Measurements from ENCODE around the gene HSD11B1. TPM values are rescaled to one million over a fixed set of nuclear protein-coding genes. Genes with fewer than 3 reads are reported as not detected.

HSD11B1 gene
- total RNA-seq, 2 donors from 2014 or later = 9.3 to 29.1 TPM

- no peak for DNase-seq (ENCODE audit: low spot score)
- Histone ChIP-seq H3K27ac (no peak within 1 kb of the TSS), H3K36me3 (no peaks in the 10 kb centered on the region), H3K4me1 (replicated peaks) (no peaks in the 10 kb centered on the region), H3K9me3 (no peaks in the 10 kb centered on the region), H3K27me3 (replicated peaks; ENCODE audit: insufficient read depth) (no peaks in the 10 kb centered on the region), H3K4me3 (no peak within 1 kb of the TSS)
- intact Hi-C loops (cut with DNase I) = no loop called here
- TF ChIP-seq POLR2AphosphoS5 (IDR thresholded peaks at IDR 0.05) = no peak
- no peak for TF ChIP-seq POLR2A (IDR thresholded peaks at IDR 0.05)
- TF ChIP-seq, protein P1, sequence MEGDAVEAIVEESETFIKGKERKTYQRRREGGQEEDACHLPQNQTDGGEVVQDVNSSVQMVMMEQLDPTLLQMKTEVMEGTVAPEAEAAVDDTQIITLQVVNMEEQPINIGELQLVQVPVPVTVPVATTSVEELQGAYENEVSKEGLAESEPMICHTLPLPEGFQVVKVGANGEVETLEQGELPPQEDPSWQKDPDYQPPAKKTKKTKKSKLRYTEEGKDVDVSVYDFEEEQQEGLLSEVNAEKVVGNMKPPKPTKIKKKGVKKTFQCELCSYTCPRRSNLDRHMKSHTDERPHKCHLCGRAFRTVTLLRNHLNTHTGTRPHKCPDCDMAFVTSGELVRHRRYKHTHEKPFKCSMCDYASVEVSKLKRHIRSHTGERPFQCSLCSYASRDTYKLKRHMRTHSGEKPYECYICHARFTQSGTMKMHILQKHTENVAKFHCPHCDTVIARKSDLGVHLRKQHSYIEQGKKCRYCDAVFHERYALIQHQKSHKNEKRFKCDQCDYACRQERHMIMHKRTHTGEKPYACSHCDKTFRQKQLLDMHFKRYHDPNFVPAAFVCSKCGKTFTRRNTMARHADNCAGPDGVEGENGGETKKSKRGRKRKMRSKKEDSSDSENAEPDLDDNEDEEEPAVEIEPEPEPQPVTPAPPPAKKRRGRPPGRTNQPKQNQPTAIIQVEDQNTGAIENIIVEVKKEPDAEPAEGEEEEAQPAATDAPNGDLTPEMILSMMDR (IDR thresholded peaks at IDR 0.05) = no peak
- WGBS = 72% methylated on average over 10 of the region's 10 CpGs
Observed at GRCh38 chr1:209755926-209756614, 51.4 kb downstream of the HSD11B1 start, which contains the start of gene TRAF3IP3. TSS of gene TRAF3IP3 (plus strand) at chr1:209756053. CDS start at chr1:209760040, 3,987 bp downstream.

DNA sequence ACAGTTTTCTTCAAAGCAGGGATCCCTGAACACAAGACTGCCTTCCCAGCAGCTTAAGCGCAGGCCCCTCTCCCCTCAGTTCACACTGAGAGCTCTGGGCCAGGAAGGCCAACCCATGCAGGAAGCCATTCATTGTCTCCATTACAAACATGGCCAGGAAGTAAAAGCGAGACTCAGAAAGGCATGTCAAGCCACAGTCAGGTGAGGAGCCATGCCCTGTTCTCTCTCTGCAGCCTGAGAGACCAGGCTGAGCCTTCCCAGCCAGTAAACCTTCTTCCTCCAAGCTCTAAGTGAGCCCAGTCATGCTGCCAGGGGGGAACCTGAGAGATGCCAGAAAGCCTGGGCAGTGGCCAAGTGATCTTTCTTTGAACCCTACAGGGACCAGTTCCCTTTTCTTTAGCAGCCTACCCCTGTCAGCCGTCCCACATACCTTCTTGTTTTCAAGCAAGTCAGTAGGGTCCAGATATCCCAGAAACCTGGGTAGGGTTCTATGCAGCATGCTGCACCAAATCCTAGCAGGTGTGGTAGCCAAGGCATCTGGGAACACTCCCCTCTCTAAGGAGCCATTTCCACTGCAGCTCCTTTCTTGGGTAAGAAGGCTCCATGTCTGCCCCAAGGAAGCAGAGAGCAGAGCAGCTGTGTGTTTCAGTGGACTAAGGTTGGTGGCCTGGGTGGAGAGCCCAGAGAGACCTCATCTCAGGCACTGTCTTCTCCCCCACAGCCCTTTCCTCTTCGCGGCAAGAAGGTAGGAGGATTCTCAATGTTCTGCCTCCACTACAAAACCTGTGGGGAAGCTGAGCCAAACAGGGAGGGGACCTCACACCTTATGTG lies 52.2 kb downstream of the HSD11B1 start:
- no peak overlapping the region for H3K4me3 ChIP-seq
- intact Hi-C loops (cut with DNase I) = no loop called here
- H3K27me3 ChIP-seq (replicated peaks; ENCODE audit: insufficient read depth) = no peaks in the 10 kb centered on the region
- TF ChIP-seq POLR2AphosphoS5 (IDR thresholded peaks at IDR 0.05) (no peak), POLR2A (IDR thresholded peaks at IDR 0.05) (no peak)
- TF ChIP-seq, protein P1 (IDR thresholded peaks at IDR 0.05) = no peak
- no peak for DNase-seq (ENCODE audit: low spot score)
- H3K27ac ChIP-seq = no peak overlapping the region
- WGBS = 82% methylated on average over 5 of the region's 5 CpGs
- H3K4me1 ChIP-seq (replicated peaks) = no peaks in the 10 kb centered on the region
- no peaks in the 10 kb centered on the region for H3K9me3 ChIP-seq
- no peaks in the 10 kb centered on the region for H3K36me3 ChIP-seq

GRCh38 chr1:209758400-209758799 lies 53.8 kb downstream of the HSD11B1 start:
- no peak overlapping the region for H3K4me3 ChIP-seq
- no peaks in the 10 kb centered on the region for H3K36me3 ChIP-seq
- H3K4me1 ChIP-seq (replicated peaks) = no peaks in the 10 kb centered on the region
- TF ChIP-seq, protein P1 (IDR thresholded peaks at IDR 0.05) = no peak
- TF ChIP-seq POLR2A (IDR thresholded peaks at IDR 0.05) (no peak), POLR2AphosphoS5 (IDR thresholded peaks at IDR 0.05) (no peak)
- H3K9me3 ChIP-seq = no peaks in the 10 kb centered on the region
- WGBS = 61% methylated on average over 3 of the region's 3 CpGs
- no peak for DNase-seq (ENCODE audit: low spot score)
- H3K27me3 ChIP-seq (replicated peaks; ENCODE audit: insufficient read depth) = no peaks in the 10 kb centered on the region
- no peak overlapping the region for H3K27ac ChIP-seq
- intact Hi-C loops (cut with DNase I) = no loop called here

DNA sequence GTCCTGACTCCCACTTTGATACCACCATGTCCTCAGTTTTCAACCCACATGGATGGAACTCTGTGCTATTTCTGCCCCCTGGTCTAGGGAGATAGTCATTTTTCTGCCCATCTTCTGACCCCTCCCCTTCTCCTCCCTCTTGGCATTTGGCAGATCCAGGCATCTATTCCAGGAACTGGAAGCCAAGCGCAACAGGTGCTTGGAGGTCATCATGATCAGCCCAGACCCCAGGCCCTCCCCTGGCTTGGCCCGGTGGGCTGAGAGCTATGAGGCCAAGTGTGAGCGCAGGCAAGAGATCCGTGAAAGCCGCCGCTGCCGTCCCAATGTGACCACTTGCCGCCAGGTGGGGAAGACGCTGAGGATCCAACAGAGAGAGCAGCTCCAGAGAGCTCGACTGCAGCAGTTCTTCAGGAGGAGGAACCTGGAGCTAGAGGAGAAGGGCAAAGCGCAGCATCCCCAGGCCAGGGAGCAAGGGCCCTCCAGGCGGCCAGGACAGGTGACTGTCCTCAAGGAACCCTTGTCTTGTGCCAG lies 55.2 kb downstream of the HSD11B1 start:
- H3K27ac ChIP-seq = no peak overlapping the region
- no peaks in the 10 kb centered on the region for H3K9me3 ChIP-seq
- H3K4me3 ChIP-seq = no peak overlapping the region
- H3K36me3 ChIP-seq = no peaks in the 10 kb centered on the region
- TF ChIP-seq POLR2AphosphoS5 (IDR thresholded peaks at IDR 0.05) (no peak), POLR2A (IDR thresholded peaks at IDR 0.05) (no peak)
- TF ChIP-seq, protein P1 (IDR thresholded peaks at IDR 0.05) = no peak
- no peaks in the 10 kb centered on the region for H3K27me3 ChIP-seq (replicated peaks; ENCODE audit: insufficient read depth)
- intact Hi-C loops (cut with DNase I) = no loop called here
- H3K4me1 ChIP-seq (replicated peaks) = no peaks in the 10 kb centered on the region
- no peak for DNase-seq (ENCODE audit: low spot score)
- 91% methylated on average over 12 of the region's 12 CpGs for WGBS
